ENCODE results near the gene IP6K3.

The IP6K3 gene

DNA sequence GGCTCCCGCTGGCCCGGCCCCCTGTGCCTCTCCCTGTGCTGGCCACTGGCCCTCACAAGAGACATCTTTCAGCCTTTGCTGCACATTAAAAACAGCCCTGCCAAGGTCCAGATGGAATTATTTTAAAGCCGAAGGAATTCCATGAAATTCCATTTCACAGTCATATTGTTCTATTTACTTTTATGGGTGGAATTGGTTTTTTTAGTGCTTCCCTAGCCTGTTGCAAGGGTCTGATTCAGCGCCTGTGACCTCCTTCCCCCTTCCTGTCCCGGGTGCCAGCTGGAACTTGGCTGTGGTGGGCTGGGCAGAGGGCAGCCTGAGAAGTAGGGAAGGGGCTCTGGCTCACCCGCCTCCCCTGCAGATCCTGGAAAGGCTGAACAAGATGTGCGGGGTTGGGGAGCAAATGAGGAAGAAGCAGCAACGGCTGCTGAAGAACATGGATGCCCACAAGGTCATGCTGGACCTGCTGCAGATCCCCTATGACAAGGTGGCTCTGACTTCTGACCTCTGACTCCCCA, 69.5 kb downstream of the IP6K3 start:
- in situ Hi-C loops (cut with MboI; ENCODE audit: low sequenced_read_pairs): no loop called here

DNA sequence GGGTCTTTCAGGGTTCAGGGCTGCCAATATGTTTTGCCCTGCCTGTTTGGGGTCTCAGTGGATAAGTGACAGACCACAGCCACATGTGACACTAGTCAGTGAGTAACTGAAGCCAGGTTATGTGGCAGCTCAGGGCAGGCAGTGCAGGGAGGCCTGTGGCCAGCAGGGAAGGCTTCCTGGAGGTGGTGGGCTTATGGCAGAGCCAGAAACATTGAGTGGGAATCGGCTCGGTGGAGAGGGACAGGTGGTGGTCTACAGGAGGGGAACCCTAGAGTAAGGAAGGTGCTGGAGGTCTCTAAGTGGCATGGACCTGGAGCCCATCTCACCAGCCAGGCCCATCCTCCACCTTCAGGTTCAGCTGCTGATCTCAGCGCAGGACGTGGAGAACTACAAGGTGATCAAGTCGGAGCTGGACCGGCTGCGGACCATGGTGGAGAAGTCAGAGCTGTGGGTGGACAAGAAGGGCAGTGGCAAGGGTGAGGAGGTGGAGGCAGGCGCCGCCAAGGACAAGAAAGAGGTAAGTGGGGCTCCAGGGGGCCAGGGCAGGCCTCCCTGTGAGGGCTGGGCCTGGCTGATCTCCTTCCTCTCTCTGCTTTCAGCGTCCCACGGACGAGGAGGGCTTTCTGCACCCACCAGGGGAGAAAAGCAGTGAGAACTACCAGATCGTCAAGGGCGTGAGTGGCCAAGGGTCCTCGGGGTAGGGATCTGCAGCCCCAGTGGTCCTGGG, 70.1 kb downstream of the IP6K3 start:
- in situ Hi-C loops (cut with MboI; ENCODE audit: low sequenced_read_pairs): no loop called here

DNA sequence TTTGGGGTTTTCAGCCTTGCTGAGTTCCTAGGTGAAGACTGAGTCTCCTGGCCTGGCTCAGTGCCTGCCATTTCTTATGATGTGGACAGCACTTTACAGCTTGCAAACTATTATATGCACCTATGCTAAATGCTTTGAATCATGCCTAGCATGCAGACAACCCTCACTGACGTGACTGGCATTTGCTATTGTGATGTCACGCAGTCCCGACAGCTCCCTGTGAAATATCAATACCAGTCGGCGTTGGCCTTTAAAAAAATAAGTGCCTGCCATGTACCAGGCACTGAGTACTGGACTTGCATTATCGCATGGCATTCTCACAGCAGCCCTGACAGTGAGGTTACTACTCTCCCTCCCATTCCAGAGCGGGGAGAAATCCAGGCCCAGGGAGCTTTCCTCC, 70.7 kb downstream of the IP6K3 start:
- in situ Hi-C loops (cut with MboI; ENCODE audit: low sequenced_read_pairs): no loop called here

DNA sequence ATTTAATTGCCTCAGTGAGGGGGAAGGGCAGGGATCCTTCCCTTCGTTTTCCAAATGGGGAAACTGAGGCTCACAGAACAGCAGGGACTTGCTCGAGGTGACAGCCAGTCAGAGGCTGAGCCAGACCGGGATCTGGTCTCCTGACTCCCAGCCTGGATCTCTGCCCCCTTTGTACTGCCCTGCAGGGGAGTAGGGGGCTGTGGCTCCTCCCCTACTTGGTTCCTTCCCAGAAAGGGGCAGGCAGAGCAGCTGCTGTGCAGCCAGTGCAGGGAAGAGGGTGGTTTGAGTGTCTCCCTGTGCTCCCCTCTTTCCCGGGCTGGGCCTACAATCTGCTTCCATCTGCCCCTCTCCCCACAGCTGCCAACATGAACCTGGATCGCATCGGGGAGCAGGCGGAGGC, 72.9 kb downstream of the IP6K3 start:
- in situ Hi-C loops (cut with MboI; ENCODE audit: low sequenced_read_pairs): no loop called here

DNA sequence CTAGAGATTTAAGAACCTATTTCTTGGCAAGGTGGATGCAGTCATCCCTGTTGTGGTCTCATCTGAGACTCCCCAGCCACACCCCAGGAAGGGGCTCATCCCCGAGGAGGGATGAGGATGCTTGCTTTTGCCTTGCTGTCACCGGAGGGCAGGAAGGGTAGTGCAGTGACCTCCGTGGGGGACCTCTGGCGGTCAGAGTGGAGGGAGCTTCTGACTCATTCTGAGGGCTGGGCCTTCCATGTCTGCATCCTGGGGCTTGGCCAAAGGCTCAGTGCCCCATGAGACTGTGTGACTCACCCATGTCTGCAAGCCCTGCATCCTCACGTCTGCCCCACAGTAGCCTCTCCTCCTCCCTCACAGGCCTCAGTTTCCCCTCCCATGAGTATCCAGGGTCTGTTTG, 73.9 kb downstream of the IP6K3 start:
- in situ Hi-C loops (cut with MboI; ENCODE audit: low sequenced_read_pairs): no loop called here

DNA sequence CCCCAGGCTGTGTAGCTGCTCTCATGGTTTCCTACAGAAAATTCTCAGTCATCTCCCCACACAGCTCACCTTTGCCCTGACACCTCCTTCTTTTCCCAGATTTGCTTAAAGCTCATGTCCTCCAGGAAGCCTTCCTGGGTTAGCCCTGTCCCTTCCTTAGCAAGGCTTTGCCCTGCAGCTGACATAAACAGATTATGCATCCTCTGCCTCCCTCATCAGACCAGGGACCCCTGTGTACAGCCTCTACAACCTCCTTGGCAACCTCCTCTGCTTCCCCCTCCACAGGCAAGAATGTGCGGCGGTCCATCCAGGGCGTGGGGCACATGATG, 75.0 kb downstream of the IP6K3 start:
- in situ Hi-C loops (cut with MboI; ENCODE audit: low sequenced_read_pairs): no loop called here

All from hTERT RPE-1 (cell line).